Lung (tissue), 12 donors: ENCODE measurements around the gene GTF2E1. TPM values are rescaled to one million over a fixed set of nuclear protein-coding genes. Genes with fewer than 3 reads are reported as not detected.
"Not testable (repeated sequence)": the region's sequence is repeated elsewhere in the genome, so short reads cannot be mapped to it uniquely, and the experiment has no call there.

Experiments
- ATAC-seq: fragments of 200-7000 bp; cut with Tn5 transposase; one replicate; pipeline ENCODE4 v1.9.1; 2020; ENCODE audit warnings: moderate number of reproducible peaks; ENCODE audit not compliant: insufficient read depth, low FRiP score
- DNase-seq, 3 donors: peaks; one replicate each; pipeline ENCODE4 v3.0.0-alpha.2; 2013 to 2017
- H3K27ac ChIP-seq, 2 donors: one replicate each; pipeline ENCODE4 v1.5.1; 2013; ENCODE audit warnings: mild to moderate bottlenecking in 2 of 2, moderate library complexity in 2 of 2, control low read depth in 1 of 2, inconsistent platforms in 1 of 2, low read depth in 1 of 2, low read length in 1 of 2
- H3K27me3 ChIP-seq, 3 donors: one replicate each; pipeline ENCODE4 v1.5.1; 2013; ENCODE audit warnings: low read length in 2 of 3; ENCODE audit not compliant: control insufficient read depth in 3 of 3, insufficient read depth in 3 of 3
- H3K36me3 ChIP-seq, 4 donors: one replicate each; pipeline ENCODE4 v1.5.1; 2013; ENCODE audit warnings: low read length in 4 of 4, mild to moderate bottlenecking in 1 of 4, moderate library complexity in 1 of 4; ENCODE audit not compliant: control insufficient read depth in 4 of 4, insufficient read depth in 4 of 4
- H3K4me1 ChIP-seq, 5 donors: one replicate each; pipeline ENCODE4 v1.5.1; 2013; ENCODE audit warnings: low read length in 5 of 5, mild to moderate bottlenecking in 2 of 5, moderate library complexity in 1 of 5; ENCODE audit not compliant: control insufficient read depth in 5 of 5, insufficient read depth in 5 of 5
- H3K4me3 ChIP-seq: one replicate; pipeline ENCODE4 v1.5.1; 2013; ENCODE audit warnings: mild to moderate bottlenecking, control low read depth, moderate library complexity
- H3K9ac ChIP-seq, 2 donors: one replicate each; pipeline ENCODE4 v1.5.1; 2013; ENCODE audit warnings: low read length in 2 of 2, control low read depth in 1 of 2; ENCODE audit not compliant: insufficient read depth in 1 of 2
- H3K9me3 ChIP-seq, 4 donors: one replicate each; pipeline ENCODE4 v1.5.1; 2013; ENCODE audit warnings: low read length in 3 of 4, mild to moderate bottlenecking in 1 of 4, moderate library complexity in 1 of 4; ENCODE audit not compliant: control insufficient read depth in 4 of 4, insufficient read depth in 3 of 4
- WGBS, 2 donors: extraction: QIAGEN DNeasy Blood & Tissue Kit; methylation state at CpG; one replicate each; pipeline ENCODE4 v1.1.7; 2013; 5-methylcytosine and 5-hydroxymethylcytosine counted together
- polyA plus RNA-seq, 2 donors: library from polyadenylated mRNA; stranded (reverse); fragments of 200-250 nt; gene quantifications; one replicate each; pipeline ENCODE4 v1.2.1, GENCODE V29; 2013
- total RNA-seq, 2 donors: library from RNA; depleted of rRNA in 1 of 2; stranded (reverse); fragments of >200 nt in 1 of 2; gene quantifications; one replicate each; pipeline ENCODE4 v1.2.1, GENCODE V29; 2014 to 2021
- TF ChIP-seq, protein P1 (sequence below): IDR thresholded peaks from 2 replicates; pipeline ENCODE4 v1.5.1; 2012; ENCODE audit warnings: mild to moderate bottlenecking; ENCODE audit errors: control extremely low read depth, extremely low read depth
- donor health status: control.
- donor health status: control.
- donor health status: Bipolar disorder and iron deficiency.
- donor health status: healthy.
- donor health status: DM: yes; HTN: yes; CAD: no.

Gene GTF2E1
- total and polyA plus RNA-seq, 4 donors = 4.1 to 14.8 (median 10.1) TPM

DNA sequence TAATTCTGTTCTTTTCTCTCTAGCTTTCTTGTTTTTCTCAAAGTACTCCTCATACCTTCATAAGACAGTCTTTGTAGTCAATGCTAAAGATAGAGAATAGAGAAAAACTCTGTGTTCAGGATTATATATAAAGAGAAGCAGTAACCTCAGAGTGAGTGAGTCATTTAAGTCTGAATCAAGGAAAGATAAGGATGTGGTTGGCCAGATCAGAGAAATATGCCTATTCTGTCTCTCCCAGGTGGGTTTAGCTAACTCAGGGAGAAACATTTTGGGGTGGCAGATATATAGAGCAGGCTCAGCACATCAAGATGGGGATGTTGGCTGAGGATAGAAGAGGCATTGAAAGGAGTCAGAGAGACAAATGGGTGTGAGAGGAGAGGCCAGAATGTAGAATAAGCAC, 31.4 kb downstream of the GTF2E1 start:
- TF ChIP-seq, protein P1, sequence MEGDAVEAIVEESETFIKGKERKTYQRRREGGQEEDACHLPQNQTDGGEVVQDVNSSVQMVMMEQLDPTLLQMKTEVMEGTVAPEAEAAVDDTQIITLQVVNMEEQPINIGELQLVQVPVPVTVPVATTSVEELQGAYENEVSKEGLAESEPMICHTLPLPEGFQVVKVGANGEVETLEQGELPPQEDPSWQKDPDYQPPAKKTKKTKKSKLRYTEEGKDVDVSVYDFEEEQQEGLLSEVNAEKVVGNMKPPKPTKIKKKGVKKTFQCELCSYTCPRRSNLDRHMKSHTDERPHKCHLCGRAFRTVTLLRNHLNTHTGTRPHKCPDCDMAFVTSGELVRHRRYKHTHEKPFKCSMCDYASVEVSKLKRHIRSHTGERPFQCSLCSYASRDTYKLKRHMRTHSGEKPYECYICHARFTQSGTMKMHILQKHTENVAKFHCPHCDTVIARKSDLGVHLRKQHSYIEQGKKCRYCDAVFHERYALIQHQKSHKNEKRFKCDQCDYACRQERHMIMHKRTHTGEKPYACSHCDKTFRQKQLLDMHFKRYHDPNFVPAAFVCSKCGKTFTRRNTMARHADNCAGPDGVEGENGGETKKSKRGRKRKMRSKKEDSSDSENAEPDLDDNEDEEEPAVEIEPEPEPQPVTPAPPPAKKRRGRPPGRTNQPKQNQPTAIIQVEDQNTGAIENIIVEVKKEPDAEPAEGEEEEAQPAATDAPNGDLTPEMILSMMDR = no peak
- no peak for DNase-seq
- Histone ChIP-seq H3K4me1 (no peaks in the 10 kb centered on the region), H3K27ac (no peak overlapping the region), H3K9me3 (no peaks in the 10 kb centered on the region), H3K4me3 (no peak overlapping the region), H3K9ac (no peak overlapping the region), H3K36me3 (peaks cover 4 to 13% (median 7%) of the 10 kb centered on the region in 4 donors), H3K27me3 (no peaks in the 10 kb centered on the region)
- ATAC-seq = no peak

DNA sequence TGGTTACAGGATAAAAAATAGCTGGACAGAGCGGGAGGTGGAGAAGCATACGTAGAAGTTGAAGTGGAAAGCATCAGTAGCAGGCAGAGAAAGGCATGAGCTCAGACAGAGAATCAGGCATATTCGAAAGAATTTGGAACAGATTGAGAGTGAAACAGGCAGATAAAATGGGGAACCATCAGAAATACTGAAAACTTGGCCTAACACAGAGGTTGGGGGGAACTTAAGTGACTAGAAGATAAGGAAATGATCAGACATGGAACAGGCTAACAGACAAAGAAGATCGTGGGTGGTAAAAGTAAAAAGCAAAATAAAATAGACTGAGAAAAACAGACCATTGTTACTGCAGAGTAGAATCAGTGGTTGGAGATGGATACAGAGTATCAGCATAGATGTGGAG, 32.9 kb downstream of the GTF2E1 start:
- 89 to 93% methylated on average over 4 of the region's 4 CpGs for WGBS, 2 donors
- TF ChIP-seq, protein P1 = no peak
- Histone ChIP-seq H3K27me3 (no peaks in the 10 kb centered on the region), H3K4me3 (no peak overlapping the region), H3K9ac (no peak overlapping the region), H3K36me3 (peaks cover 7 to 13% (median 7%) of the 10 kb centered on the region in 4 donors), H3K27ac (no peak overlapping the region), H3K4me1 (no peaks in the 10 kb centered on the region), H3K9me3 (no peaks in the 10 kb centered on the region)
- ATAC-seq (no peak), DNase-seq (no peak)

DNA sequence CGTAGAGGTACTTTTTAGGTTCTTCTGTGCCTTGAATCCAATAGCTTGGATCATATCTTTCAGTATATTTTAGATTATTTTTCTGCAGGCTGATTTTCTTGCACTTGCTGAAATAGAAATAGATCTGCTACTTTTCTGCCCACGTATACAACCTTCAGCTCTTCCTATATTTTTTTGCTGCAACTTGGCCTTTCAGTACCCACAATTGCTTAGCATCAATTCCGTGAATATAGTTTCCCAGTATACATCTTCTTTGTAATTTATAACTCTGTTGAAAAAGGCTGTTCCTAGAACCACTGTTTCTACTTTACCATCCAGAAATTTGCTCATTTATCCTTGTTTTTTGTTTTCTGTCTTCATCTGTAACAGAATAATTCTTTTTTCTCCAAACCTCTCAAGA, 36.2 kb downstream of the GTF2E1 start:
- Histone ChIP-seq H3K36me3 (peaks cover 7 to 13% (median 11%) of the 10 kb centered on the region in 4 donors), H3K4me1 (no peaks in the 10 kb centered on the region), H3K9ac (no peak overlapping the region), H3K27ac (no peak overlapping the region), H3K9me3 (no peaks in the 10 kb centered on the region), H3K27me3 (no peaks in the 10 kb centered on the region), H3K4me3 (no peak overlapping the region)
- ATAC-seq = no peak
- no peak for DNase-seq
- WGBS, 2 donors = 97% methylated on average over 3 of the region's 3 CpGs
- TF ChIP-seq, protein P1 = no peak

DNA sequence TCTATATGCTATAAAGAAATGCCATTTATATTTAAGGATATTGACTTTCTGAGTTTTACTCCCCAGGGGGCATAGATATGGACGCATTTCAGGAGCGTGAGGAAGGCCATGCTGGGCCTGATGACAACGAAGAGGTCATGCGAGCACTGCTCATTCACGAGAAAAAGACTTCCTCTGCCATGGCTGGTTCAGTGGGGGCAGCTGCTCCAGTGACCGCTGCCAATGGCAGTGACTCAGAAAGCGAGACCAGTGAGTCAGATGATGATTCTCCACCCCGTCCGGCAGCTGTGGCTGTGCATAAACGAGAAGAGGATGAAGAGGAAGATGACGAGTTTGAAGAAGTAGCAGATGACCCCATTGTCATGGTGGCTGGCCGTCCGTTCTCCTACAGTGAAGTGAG, 38.4 kb downstream of the GTF2E1 start:
- WGBS, 2 donors = 91 to 92% methylated on average over 13 of the region's 13 CpGs
- no peak for ATAC-seq
- no peak for DNase-seq
- H3K36me3 ChIP-seq = peaks cover 7 to 13% (median 9%) of the 10 kb centered on the region in 4 donors
- H3K27ac ChIP-seq = no peak overlapping the region
- no peaks in the 10 kb centered on the region for H3K9me3 ChIP-seq
- no peak overlapping the region for H3K9ac ChIP-seq
- H3K4me1 ChIP-seq = no peaks in the 10 kb centered on the region
- no peak overlapping the region for H3K4me3 ChIP-seq
- H3K27me3 ChIP-seq = no peaks in the 10 kb centered on the region
- TF ChIP-seq, protein P1 = no peak

DNA sequence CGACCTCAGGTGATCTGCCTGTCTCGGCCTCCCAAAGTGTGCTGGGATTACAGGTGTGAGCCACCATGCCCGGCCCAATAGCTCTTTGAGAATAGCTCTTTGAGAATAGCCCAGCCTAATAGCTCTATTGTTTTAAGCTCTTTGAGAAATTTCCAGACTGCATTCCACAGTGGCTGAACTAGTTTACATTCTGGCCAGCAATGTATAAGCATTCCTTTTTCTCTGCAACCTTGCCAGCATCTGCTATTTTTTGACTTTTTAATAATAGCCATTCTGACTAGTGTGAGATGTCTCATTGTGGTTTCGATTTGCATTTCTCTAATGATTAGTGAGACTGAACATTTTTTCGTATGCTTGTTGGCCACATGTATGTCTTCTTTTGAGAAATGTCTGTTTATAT, 43.3 kb downstream of the GTF2E1 start:
- not testable (repeated sequence) for H3K27me3 ChIP-seq, H3K27ac ChIP-seq, H3K9me3 ChIP-seq, H3K4me3 ChIP-seq, H3K9ac ChIP-seq, H3K36me3 ChIP-seq, H3K4me1 ChIP-seq, ATAC-seq
- DNase-seq = peak in 1 of 3 donors; percentile 13
- 69 to 72% methylated on average over 5 of the region's 5 CpGs for WGBS, 2 donors
